GM12892 (cell line): ENCODE results near the gene WSCD2. TPM values are rescaled to one million over a fixed set of nuclear protein-coding genes. Genes with fewer than 3 reads are reported as not detected.

Experiments used
- DNase-seq: peaks from one replicate; pipeline ENCODE4 v3.0.0; 2011; ENCODE audit not compliant: insufficient read length
- FAIRE-seq: peaks from 2 replicates; lab custom pipeline; 2011; peaks lifted over from hg19 to GRCh38; lab: Jason Lieb, UNC
- POLR2A ChIP-seq: IDR thresholded peaks from 2 replicates; pipeline ENCODE4 v1.6.1; 2011; ENCODE audit warnings: low read depth, low read length, control low read depth
- POLR2AphosphoS5 ChIP-seq: IDR thresholded peaks from 2 replicates; pipeline ENCODE4 v1.6.1; 2011; ENCODE audit warnings: low read depth, low read length, control low read depth
- TAF1 ChIP-seq: IDR thresholded peaks from 2 replicates; pipeline ENCODE4 v1.6.1; 2011; ENCODE audit warnings: low read depth, mild to moderate bottlenecking, control low read depth, low read length, borderline replicate concordance
- polyA plus RNA-seq: library from polyadenylated mRNA; unstranded; fragments of >200 nt; gene quantifications from one replicate; pipeline ENCODE4 v1.2.1, GENCODE V29; 2012; ENCODE audit warnings: missing spikeins, inconsistent platforms; ENCODE audit not compliant: missing spikeins

Gene WSCD2
- not detected for polyA plus RNA-seq

- no peak for TF ChIP-seq POLR2A
- no peak for TF ChIP-seq POLR2AphosphoS5
- TF ChIP-seq TAF1 = no peak
- FAIRE-seq (no peak), DNase-seq (no peak)
These were observed at the start of gene WSCD2 for GRCh38 chr12:108129017-108129812. Gene WSCD2 (plus strand): TSS chr12:108129288. CDS start chr12:108195833, 66,545 bp downstream.

- FAIRE-seq (no peak), DNase-seq (no peak)
- TF ChIP-seq TAF1 = no peak
- TF ChIP-seq POLR2A = no peak
- TF ChIP-seq POLR2AphosphoS5 = no peak
These were observed 49.4 kb upstream of the WSCD2 start for GRCh38 chr12:108079721-108080120.

DNA sequence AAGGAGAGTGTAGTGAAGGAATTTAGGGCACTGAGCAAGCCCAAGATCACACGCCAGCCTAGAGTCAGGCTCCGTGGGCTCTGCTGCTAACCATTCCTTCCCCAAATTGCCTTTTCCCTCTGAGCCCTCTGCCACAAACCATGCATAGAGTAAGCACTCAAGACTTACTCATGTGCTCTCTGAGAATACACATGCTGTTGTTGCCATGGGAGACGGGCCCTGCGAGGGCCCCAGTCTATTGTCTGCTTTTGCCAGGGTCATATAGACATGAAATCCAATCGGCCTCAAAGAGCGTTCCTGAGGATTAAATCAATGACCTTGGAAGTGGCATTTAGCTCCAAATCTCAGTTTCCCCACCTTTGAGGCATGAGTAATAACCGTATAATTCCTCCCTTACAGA, 48.7 kb upstream of the WSCD2 start:
- DNase-seq (no peak), FAIRE-seq (no peak)
- TF ChIP-seq POLR2AphosphoS5 = no peak
- no peak for TF ChIP-seq TAF1
- TF ChIP-seq POLR2A = no peak

DNA sequence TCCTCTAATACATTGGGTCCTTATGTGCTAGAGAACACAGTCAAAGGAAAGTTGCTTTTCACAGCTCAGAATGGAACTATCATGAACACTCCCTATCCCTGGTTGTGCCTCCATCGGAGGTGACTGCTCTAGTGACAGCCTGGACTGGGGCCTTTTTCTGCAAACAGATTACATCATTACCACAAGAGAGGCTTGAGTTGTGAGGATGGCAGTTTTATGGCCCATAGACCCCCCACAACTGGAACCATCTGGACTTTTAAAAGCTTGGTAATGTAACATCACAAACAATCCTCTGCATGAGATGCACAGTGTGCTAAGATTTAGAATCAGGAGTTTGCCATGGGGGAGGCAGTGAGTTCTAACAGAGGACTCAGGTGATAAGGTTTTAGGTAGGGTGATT, 46.6 kb upstream of the WSCD2 start:
- TF ChIP-seq POLR2AphosphoS5 (no peak), POLR2A (no peak), TAF1 (no peak)

GRCh38 chr12:108087900-108088299, 41.2 kb upstream of the WSCD2 start:
- no peak for TF ChIP-seq POLR2AphosphoS5
- TF ChIP-seq TAF1 = no peak
- no peak for TF ChIP-seq POLR2A
- DNase-seq (no peak), FAIRE-seq (no peak)

More for the DNA sequence above, 46.6 kb upstream of the WSCD2 start:
- DNase-seq = no peak
- no peak for FAIRE-seq

GRCh38 chr12:108090107-108090899, 38.8 kb upstream of the WSCD2 start:
- TF ChIP-seq TAF1 (no peak), POLR2A (no peak), POLR2AphosphoS5 (no peak)
- FAIRE-seq (no peak), DNase-seq (no peak)

- DNase-seq (no peak), FAIRE-seq (no peak)
- no peak for TF ChIP-seq POLR2A
- no peak for TF ChIP-seq TAF1
- no peak for TF ChIP-seq POLR2AphosphoS5
These were observed 38.0 kb upstream of the WSCD2 start for GRCh38 chr12:108090932-108091678.

- TF ChIP-seq POLR2A (no peak), TAF1 (no peak), POLR2AphosphoS5 (no peak)
- FAIRE-seq = no peak
- no peak for DNase-seq
These were observed 37.4 kb upstream of the WSCD2 start for GRCh38 chr12:108091679-108092051.

DNA sequence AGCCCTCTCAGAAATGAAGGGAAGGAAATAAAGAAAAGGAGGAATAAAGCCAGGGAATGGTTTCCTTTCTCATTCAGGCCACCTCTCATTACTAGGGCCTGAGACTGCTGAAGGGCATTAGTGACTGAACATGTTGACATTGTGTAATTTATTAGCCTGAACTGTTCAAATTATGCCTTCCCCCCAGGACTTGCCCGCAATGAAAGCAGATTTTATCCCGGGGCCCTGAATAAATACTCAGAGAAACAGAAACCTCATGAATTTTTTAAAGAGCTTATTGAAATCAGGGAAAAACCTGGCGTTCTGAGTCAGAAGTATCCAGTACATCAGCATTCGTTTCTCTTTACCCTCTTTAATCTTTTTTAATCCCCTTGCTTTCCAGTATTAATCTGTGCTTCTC, 35.9 kb upstream of the WSCD2 start:
- no peak for DNase-seq
- FAIRE-seq = no peak
- TF ChIP-seq POLR2A (no peak), POLR2AphosphoS5 (no peak), TAF1 (no peak)

GRCh38 chr12:108094056-108094649, 34.9 kb upstream of the WSCD2 start:
- no peak for FAIRE-seq
- no peak for TF ChIP-seq POLR2A

GRCh38 chr12:108097160-108097911, 31.8 kb upstream of the WSCD2 start:
- FAIRE-seq (no peak), DNase-seq (no peak)
- no peak for TF ChIP-seq TAF1
- TF ChIP-seq POLR2AphosphoS5 = no peak
- TF ChIP-seq POLR2A = no peak

More at GRCh38 chr12:108094056-108094649, 34.9 kb upstream of the WSCD2 start:
- DNase-seq = no peak

GRCh38 chr12:108098374-108098773, 30.7 kb upstream of the WSCD2 start:
- TF ChIP-seq POLR2AphosphoS5 (no peak), TAF1 (no peak), POLR2A (no peak)
- FAIRE-seq (no peak), DNase-seq (no peak)
